Heart left ventricle (tissue), 13 donors: ENCODE data around the gene GALNT18.

Source experiments
- CTCF ChIP-seq, 12 donors: fragments of 200-600 bp; sonication (generic) in 4 of 12; IDR thresholded peaks; one replicate each; pipeline versions ENCODE4 v1.5.0 to v1.8.0; 2018 to 2022; ENCODE audit warnings: antibody characterized with exemption in 12 of 12, mild to moderate bottlenecking in 5 of 12
- POLR2A ChIP-seq, 2 donors: fragments of 450-650 bp; IDR thresholded peaks; one replicate each; pipeline ENCODE4 v1.6.1; 2017; ENCODE audit warnings: antibody characterized with exemption in 2 of 2, mild to moderate bottlenecking in 2 of 2, moderate library complexity in 2 of 2
- donor health status: ischemic (EF 13 %, LVEDD 7.1; RV severe dilation, severe dysfunction).
- donor health status: DM: no; HTN: yes; CAD: no.
- donor health status: DM: no; HTN: no; CAD: no.
- donor health status: ischemic (EF 25% LVEDD 6.9; RV normal size, moderate dysfunction).
- donor health status: ischemic (EF 25% LVEDD 5.7; RV mildly dilated, moderate dysfunction).
- donor health status: ischemic (EF 35%, LVEDD 5.7; RV mildly dilated, moderate dysfunction).
- donor health status: nonischemic (EF 11% LVEDD 7.7; RV severe dilation, severe dysfunction).
- donor health status: DM: yes; HTN: yes; CAD: no.
- donor health status: PGD.
- donor health status: ischemic (EF 29% LVEDD 5.4; RV normal size, mild dysfunction).
- donor health status: nonischemic (EF 23%, LVEDD 6.1; RV moderate dilation, normal function).

DNA sequence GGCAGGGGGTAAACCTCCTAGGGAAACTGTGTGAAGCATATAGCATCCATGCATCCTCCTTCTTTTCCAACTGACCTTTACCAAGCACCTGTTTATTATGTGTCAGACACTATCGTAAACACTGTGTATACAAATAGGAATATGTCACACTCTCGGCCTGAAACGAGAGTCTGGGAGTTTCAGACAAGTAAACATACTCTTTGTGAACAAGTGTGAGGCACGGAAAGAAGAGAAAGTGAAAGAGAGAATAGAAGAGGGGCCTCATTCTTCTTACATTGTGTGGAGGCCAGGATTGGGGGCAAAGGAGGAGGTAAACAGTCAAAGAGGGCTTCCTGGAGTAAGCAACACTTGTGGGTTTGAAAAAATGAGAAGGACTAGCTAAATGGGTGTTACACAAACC lies 285.1 kb downstream of the GALNT18 start:
- TF ChIP-seq CTCF (IDR thresholded peaks at IDR 0.05) (no peak), POLR2A (IDR thresholded peaks at IDR 0.05) (no peak)
